ENCODE data around the gene TNFRSF21.

DNA sequence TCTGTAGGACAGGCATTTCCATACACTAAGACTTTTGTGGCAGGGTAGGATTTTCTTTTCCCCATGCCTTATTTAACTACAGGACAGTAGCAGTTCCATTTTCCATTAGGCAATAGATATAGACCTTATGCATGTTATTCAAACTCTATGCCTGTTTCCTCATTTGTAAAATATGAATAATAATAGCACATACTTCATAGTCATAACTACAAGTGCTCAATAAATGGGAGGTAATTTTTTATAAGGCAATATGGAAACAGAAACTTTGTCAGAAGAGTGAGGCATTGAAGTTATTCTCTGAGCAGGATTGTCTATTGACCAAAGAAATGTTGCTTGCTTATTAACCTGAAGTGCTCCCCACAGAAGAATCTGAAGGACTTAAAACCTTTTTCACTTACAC lies 41.9 kb upstream of the TNFRSF21 start:
- no peak for TF ChIP-seq CTCF (IDR thresholded peaks at IDR 0.05)
- TF ChIP-seq POLR2A (IDR thresholded peaks at IDR 0.05), result no peak
